Trophoblast cell (in vitro differentiated cells and primary cell): ENCODE data around the gene CALCOCO1.
"Not testable (repeated sequence)": the region's sequence is repeated elsewhere in the genome, so short reads cannot be mapped to it uniquely, and the experiment has no call there.

ENCODE experiments used
- DNase-seq, 2 donors: peaks; one replicate each; pipeline ENCODE4 v3.0.0-alpha.2; 2016
- H2AFZ ChIP-seq: 2 replicates; pipeline ENCODE4 v1.6.1; 2013; ENCODE audit warnings: low read length, moderate library complexity, mild to moderate bottlenecking; ENCODE audit not compliant: insufficient read depth, poor library complexity
- H2AK5ac ChIP-seq: 2 replicates; pipeline ENCODE4 v1.6.1; 2013; ENCODE audit warnings: mild to moderate bottlenecking, low read length
- H2BK120ac ChIP-seq: 2 replicates; pipeline ENCODE4 v1.6.1; 2013; ENCODE audit warnings: low read length, mild to moderate bottlenecking, moderate library complexity; ENCODE audit not compliant: insufficient read depth, poor library complexity
- H2BK12ac ChIP-seq: 2 replicates; pipeline ENCODE4 v1.6.1; 2013; ENCODE audit warnings: mild to moderate bottlenecking, low read length, moderate library complexity
- H2BK5ac ChIP-seq: 2 replicates; pipeline ENCODE4 v1.6.1; 2013; ENCODE audit warnings: low read length, low read depth, moderate library complexity, mild to moderate bottlenecking; ENCODE audit not compliant: poor library complexity
- H3K14ac ChIP-seq: 2 replicates; pipeline ENCODE4 v1.6.1; 2013; ENCODE audit warnings: mild to moderate bottlenecking, low read length
- H3K18ac ChIP-seq: 2 replicates; pipeline ENCODE4 v1.6.1; 2013; ENCODE audit warnings: mild to moderate bottlenecking, low read length
- H3K23ac ChIP-seq: 2 replicates; pipeline ENCODE4 v1.6.1; 2013; ENCODE audit warnings: low read length
- H3K27ac ChIP-seq: 2 replicates; pipeline ENCODE4 v1.5.1; 2013; ENCODE audit warnings: low read depth, mild to moderate bottlenecking, inconsistent platforms, low read length, moderate library complexity
- H3K27me3 ChIP-seq: 2 replicates; pipeline ENCODE4 v1.6.1; 2013; ENCODE audit warnings: inconsistent platforms, mild to moderate bottlenecking, low read length, moderate library complexity; ENCODE audit not compliant: insufficient read depth
- H3K36me3 ChIP-seq, 2 experiments: 1 replicate in 1 of 2; 2 replicates in 1 of 2; pipeline ENCODE4 v1.6.1; 2013; ENCODE audit warnings: low read length in 2 of 2, mild to moderate bottlenecking in 2 of 2, moderate library complexity in 1 of 2; ENCODE audit not compliant: insufficient read depth in 2 of 2, control insufficient read depth in 1 of 2
- H3K4ac ChIP-seq: 2 replicates; pipeline ENCODE4 v1.6.1; 2013; ENCODE audit warnings: low read depth, mild to moderate bottlenecking, low read length, moderate library complexity
- H3K4me1 ChIP-seq, 2 experiments: 1 replicate in 1 of 2; 2 replicates in 1 of 2; pipeline ENCODE4 v1.6.1; 2013; ENCODE audit warnings: low read length in 2 of 2, mild to moderate bottlenecking in 2 of 2, moderate library complexity in 1 of 2; ENCODE audit not compliant: insufficient read depth in 2 of 2, control insufficient read depth in 1 of 2
- H3K4me2 ChIP-seq: 2 replicates; pipeline ENCODE4 v1.6.1; 2013; ENCODE audit warnings: inconsistent platforms, mild to moderate bottlenecking, low read length, moderate library complexity
- H3K4me3 ChIP-seq: 2 replicates; pipeline ENCODE4 v1.5.1; 2013; ENCODE audit warnings: mild to moderate bottlenecking, low read depth, low read length, inconsistent platforms
- H3K79me1 ChIP-seq: one replicate; pipeline ENCODE4 v1.6.1; 2013; ENCODE audit warnings: low read length
- H3K79me2 ChIP-seq: 2 replicates; pipeline ENCODE4 v1.6.1; 2013; ENCODE audit warnings: low read length, mild to moderate bottlenecking; ENCODE audit not compliant: control insufficient read depth, insufficient read depth, poor library complexity
- H3K9ac ChIP-seq: 2 replicates; pipeline ENCODE4 v1.6.1; 2013; ENCODE audit warnings: mild to moderate bottlenecking, low read length
- H3K9me3 ChIP-seq: 2 replicates; pipeline ENCODE4 v1.6.1; 2013; ENCODE audit warnings: low read depth, mild to moderate bottlenecking, control low read depth, inconsistent platforms, low read length; ENCODE audit not compliant: insufficient read depth
- H4K12ac ChIP-seq: 2 replicates; pipeline ENCODE4 v1.6.1; 2013; ENCODE audit warnings: low read depth, mild to moderate bottlenecking, low read length, moderate library complexity
- H4K8ac ChIP-seq: 2 replicates; pipeline ENCODE4 v1.6.1; 2013; ENCODE audit warnings: low read depth, mild to moderate bottlenecking, low read length, moderate library complexity
- H4K91ac ChIP-seq: one replicate; pipeline ENCODE4 v1.6.1; 2013; ENCODE audit warnings: low read depth, mild to moderate bottlenecking, low read length, moderate library complexity
- whole genome bisulfite sequencing: extraction: QIAGEN DNeasy Blood & Tissue Kit; methylation state at CpG from one replicate; pipeline ENCODE4 v1.1.7; 2013; ENCODE audit warnings: missing lambda C conversion rate; ENCODE audit not compliant: insufficient read length, insufficient coverage; ENCODE audit errors: extremely low coverage; 5-methylcytosine and 5-hydroxymethylcytosine counted together

CALCOCO1 gene

DNA sequence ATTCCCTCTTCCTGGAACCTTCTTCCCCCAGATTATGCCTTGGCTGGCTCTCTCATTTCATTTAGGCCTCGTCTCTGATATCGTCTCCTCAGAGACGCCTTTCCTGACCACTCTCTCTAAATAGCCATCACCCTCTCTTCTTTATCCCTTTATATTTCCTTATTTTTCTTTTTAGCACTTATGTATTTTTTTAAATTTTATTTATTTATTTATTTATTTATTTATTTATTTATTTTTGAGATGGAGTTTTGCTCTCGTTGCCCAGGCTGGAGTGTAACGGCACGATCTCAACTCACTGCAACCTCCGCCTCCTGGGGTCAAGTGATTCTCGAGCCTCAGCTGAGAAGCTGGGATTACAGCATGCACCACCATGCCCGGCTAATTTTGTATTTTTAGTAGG is 43.3 kb downstream of the CALCOCO1 start:
- Histone ChIP-seq H3K4me2 (no peak overlapping the region), H2BK120ac (no peak overlapping the region), H4K12ac (no peak overlapping the region), H3K18ac (no peak overlapping the region), H4K8ac (no peak overlapping the region), H2BK12ac (no peak overlapping the region), H3K79me1 (no peaks in the 10 kb centered on the region), H3K9ac (no peak overlapping the region), H3K4me3 (no peak overlapping the region), H2BK5ac (no peak overlapping the region), H3K9me3 (no peaks in the 10 kb centered on the region), H2AK5ac (no peak overlapping the region), H3K27me3 (no peaks in the 10 kb centered on the region), H4K91ac (no peak overlapping the region), H3K36me3 (no peaks in the 10 kb centered on the region), H3K4me1 (no peaks in the 10 kb centered on the region), H3K4ac (no peak overlapping the region), H3K79me2 (no peaks in the 10 kb centered on the region), H3K23ac (no peak overlapping the region), H3K14ac (no peak overlapping the region), H2AFZ (no peak overlapping the region), H3K27ac (no peak overlapping the region)
- no CpG with 5 or more reads among the region's 9 CpGs for WGBS
- DNase-seq = no peak

DNA sequence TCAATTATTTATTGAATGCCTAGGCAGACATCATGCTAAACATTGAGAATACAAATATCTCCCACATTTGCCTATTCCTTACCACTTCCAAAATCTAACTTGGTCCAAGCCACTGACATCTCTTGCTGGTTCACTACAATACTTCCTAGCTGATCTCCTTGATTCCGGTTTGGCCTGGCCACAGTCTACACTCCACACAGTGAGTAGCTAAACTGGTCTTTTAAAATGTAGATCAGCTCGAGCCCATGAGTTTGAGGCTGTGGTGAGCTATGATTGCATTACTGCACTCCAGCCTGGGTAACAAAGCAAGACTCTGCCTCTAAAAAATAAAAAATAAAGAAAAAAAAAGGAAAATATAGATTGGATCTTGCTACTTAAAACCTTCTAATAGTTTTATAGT is 43.8 kb downstream of the CALCOCO1 start:
- H2BK5ac ChIP-seq = no peak overlapping the region
- no peak overlapping the region for H3K14ac ChIP-seq
- no peak overlapping the region for H3K27ac ChIP-seq
- no peaks in the 10 kb centered on the region for H3K27me3 ChIP-seq
- H3K23ac ChIP-seq = no peak overlapping the region
- no peaks in the 10 kb centered on the region for H3K9me3 ChIP-seq
- H3K4me1 ChIP-seq = no peaks in the 10 kb centered on the region
- H3K79me2 ChIP-seq = no peaks in the 10 kb centered on the region
- no peaks in the 10 kb centered on the region for H3K79me1 ChIP-seq
- H2BK12ac ChIP-seq = no peak overlapping the region
- no peak overlapping the region for H4K8ac ChIP-seq
- H4K91ac ChIP-seq = no peak overlapping the region
- WGBS = no CpG with 5 or more reads among the region's 2 CpGs
- DNase-seq = no peak
- H3K18ac ChIP-seq = no peak overlapping the region
- no peak overlapping the region for H3K4me3 ChIP-seq
- H3K4ac ChIP-seq = no peak overlapping the region
- no peak overlapping the region for H3K4me2 ChIP-seq
- no peaks in the 10 kb centered on the region for H3K36me3 ChIP-seq
- H2AK5ac ChIP-seq = no peak overlapping the region
- no peak overlapping the region for H2BK120ac ChIP-seq
- H4K12ac ChIP-seq = no peak overlapping the region
- no peak overlapping the region for H3K9ac ChIP-seq
- H2AFZ ChIP-seq = no peak overlapping the region

DNA sequence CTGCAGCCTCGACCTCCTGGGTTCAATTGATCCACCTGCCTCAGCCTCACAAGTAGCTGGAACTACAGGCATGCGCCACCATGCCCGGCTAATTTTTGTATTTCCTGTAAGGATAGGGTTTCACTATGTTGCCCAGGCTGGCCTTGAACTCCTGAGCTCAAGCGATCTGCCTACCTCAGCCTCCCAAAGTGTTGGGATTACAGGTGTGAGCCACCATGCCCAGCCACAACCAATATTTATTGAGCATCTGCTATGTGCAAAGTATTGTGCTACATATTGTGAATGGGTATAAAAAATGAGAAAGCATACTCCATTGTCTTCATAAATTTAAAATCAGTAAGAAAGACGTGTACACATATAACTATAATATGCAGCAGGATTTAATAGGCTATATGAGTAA is 47.2 kb downstream of the CALCOCO1 start:
- H2AK5ac ChIP-seq, H3K4me1 ChIP-seq, H2AFZ ChIP-seq, H2BK12ac ChIP-seq, H3K4me3 ChIP-seq, H3K79me2 ChIP-seq, H4K8ac ChIP-seq, H3K4me2 ChIP-seq, H3K18ac ChIP-seq, H3K4ac ChIP-seq, H3K14ac ChIP-seq, H3K36me3 ChIP-seq, H4K91ac ChIP-seq, H3K9ac ChIP-seq, H2BK120ac ChIP-seq, H3K23ac ChIP-seq, H3K9me3 ChIP-seq, H3K27ac ChIP-seq, H3K27me3 ChIP-seq, H4K12ac ChIP-seq, H2BK5ac ChIP-seq, DNase-seq: not testable (repeated sequence)
- no CpG with 5 or more reads among the region's 5 CpGs for WGBS
- peaks cover 16% of the 10 kb centered on the region for H3K79me1 ChIP-seq

DNA sequence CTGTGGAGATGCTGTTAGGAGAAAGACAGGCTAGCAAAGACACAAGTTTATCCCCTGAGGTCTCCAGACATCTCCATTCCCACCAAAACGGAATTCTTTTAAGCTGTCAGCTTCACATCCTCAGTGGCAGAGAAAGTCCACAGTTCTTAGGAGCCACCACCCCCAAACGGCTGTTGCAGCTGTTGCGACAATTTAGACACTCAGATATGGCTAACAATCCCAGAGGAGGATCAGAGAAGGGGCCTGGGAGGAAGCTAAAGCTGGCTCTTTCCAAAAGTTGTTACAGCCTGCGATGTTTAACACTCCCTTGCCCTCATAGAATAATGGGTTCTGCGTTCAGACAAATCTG is 49.5 kb downstream of the CALCOCO1 start:
- no CpG with 5 or more reads among the region's 5 CpGs for WGBS
- Histone ChIP-seq H3K36me3 (peaks cover 0 to 2% of the 10 kb centered on the region in 2 experiments), H2BK5ac (no peak overlapping the region), H3K18ac (no peak overlapping the region), H3K4me3 (no peak overlapping the region), H3K79me2 (peaks cover 4% of the 10 kb centered on the region), H3K9ac (no peak overlapping the region), H3K27me3 (no peaks in the 10 kb centered on the region), H2BK12ac (no peak overlapping the region), H2AK5ac (no peak overlapping the region), H2AFZ (peak overlapping the region; percentile 76), H3K14ac (no peak overlapping the region), H3K4me2 (peak overlapping the region; percentile 71), H3K23ac (no peak overlapping the region), H3K4ac (no peak overlapping the region), H4K12ac (no peak overlapping the region), H2BK120ac (no peak overlapping the region), H3K79me1 (peaks cover 16% of the 10 kb centered on the region), H3K27ac (no peak overlapping the region), H3K4me1 (peaks cover 6 to 12% of the 10 kb centered on the region in 2 experiments), H3K9me3 (no peaks in the 10 kb centered on the region), H4K91ac (no peak overlapping the region), H4K8ac (peak overlapping the region; percentile 49)
- no peak for DNase-seq
